Prostate gland (tissue), 2 donors: ENCODE data around the gene VAV1.

Source experiments
- CTCF ChIP-seq, 4 experiments: fragments of 200-600 bp in 2 of 4; fragments of 450-650 bp in 2 of 4; sonication (generic) in 2 of 4; IDR thresholded peaks; 1 replicate in 3 of 4; 2 replicates in 1 of 4; pipeline ENCODE4 v1.5.1; 2016 to 2019; ENCODE audit warnings: antibody characterized with exemption in 4 of 4, mild to moderate bottlenecking in 2 of 4, moderate library complexity in 2 of 4
- POLR2A ChIP-seq: fragments of 450-650 bp; IDR thresholded peaks from one replicate; pipeline ENCODE4 v1.6.1; 2016; ENCODE audit warnings: antibody characterized with exemption, mild to moderate bottlenecking

GRCh38 chr19:6832412-6832811 is 59.9 kb downstream of the VAV1 start:
- no peak for TF ChIP-seq CTCF (IDR thresholded peaks at IDR 0.05)
- TF ChIP-seq POLR2A = no peak
